OCI-LY7 (cell line): ENCODE measurements around the gene RRP7A.

ENCODE experiments used
- EZH2phosphoT487 ChIP-seq: fragments of 200-600 bp; sonication (generic); IDR thresholded peaks from 2 replicates; pipeline ENCODE4 v1.6.1; 2018; ENCODE audit warnings: low read depth, borderline replicate concordance, mild to moderate bottlenecking, mixed run types, antibody characterized with exemption, low read length, moderate library complexity, mixed read lengths
- TF ChIP-seq, protein P1 (sequence below): fragments of 200-600 bp; sonication (generic); conservative IDR thresholded peaks from 2 replicates; pipeline ENCODE4 v1.5.1; 2014; ENCODE audit warnings: mild to moderate bottlenecking, antibody characterized with exemption, low read length, moderate library complexity, mixed read lengths

- TF ChIP-seq, protein P1, sequence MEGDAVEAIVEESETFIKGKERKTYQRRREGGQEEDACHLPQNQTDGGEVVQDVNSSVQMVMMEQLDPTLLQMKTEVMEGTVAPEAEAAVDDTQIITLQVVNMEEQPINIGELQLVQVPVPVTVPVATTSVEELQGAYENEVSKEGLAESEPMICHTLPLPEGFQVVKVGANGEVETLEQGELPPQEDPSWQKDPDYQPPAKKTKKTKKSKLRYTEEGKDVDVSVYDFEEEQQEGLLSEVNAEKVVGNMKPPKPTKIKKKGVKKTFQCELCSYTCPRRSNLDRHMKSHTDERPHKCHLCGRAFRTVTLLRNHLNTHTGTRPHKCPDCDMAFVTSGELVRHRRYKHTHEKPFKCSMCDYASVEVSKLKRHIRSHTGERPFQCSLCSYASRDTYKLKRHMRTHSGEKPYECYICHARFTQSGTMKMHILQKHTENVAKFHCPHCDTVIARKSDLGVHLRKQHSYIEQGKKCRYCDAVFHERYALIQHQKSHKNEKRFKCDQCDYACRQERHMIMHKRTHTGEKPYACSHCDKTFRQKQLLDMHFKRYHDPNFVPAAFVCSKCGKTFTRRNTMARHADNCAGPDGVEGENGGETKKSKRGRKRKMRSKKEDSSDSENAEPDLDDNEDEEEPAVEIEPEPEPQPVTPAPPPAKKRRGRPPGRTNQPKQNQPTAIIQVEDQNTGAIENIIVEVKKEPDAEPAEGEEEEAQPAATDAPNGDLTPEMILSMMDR, result no peak
- TF ChIP-seq EZH2phosphoT487, result no peak
Measured at GRCh38 chr22:42500161-42500835, 19.3 kb downstream of the RRP7A start.
